Mesenchymal stem cell (in vitro differentiated cells and primary cell): ENCODE results near the gene RFTN2.

Experiments
- DNase-seq: peaks from one replicate; pipeline ENCODE4 v3.0.0-alpha.2; 2013
- H2AFZ ChIP-seq: one replicate; pipeline ENCODE4 v1.6.1; 2013; ENCODE audit warnings: low read depth, mild to moderate bottlenecking, control low read depth, inconsistent platforms, low read length, moderate library complexity
- H2AK5ac ChIP-seq: 2 replicates; pipeline ENCODE4 v1.6.1; 2013; ENCODE audit warnings: low read length, moderate library complexity, mild to moderate bottlenecking, inconsistent platforms; ENCODE audit not compliant: severe bottlenecking
- H2BK120ac ChIP-seq: one replicate; pipeline ENCODE4 v1.6.1; 2013; ENCODE audit warnings: low read depth, mild to moderate bottlenecking, inconsistent platforms, low read length, moderate library complexity
- H2BK12ac ChIP-seq, 2 experiments: one replicate each; pipeline ENCODE4 v1.6.1; 2013; ENCODE audit warnings: inconsistent platforms in 2 of 2, low read length in 2 of 2, mild to moderate bottlenecking in 2 of 2, moderate library complexity in 2 of 2, control low read depth in 1 of 2
- H2BK15ac ChIP-seq: one replicate; pipeline ENCODE4 v1.6.1; 2013; ENCODE audit warnings: mild to moderate bottlenecking, low read depth, inconsistent platforms; ENCODE audit not compliant: poor library complexity, severe bottlenecking
- H2BK5ac ChIP-seq: 2 replicates; pipeline ENCODE4 v1.6.1; 2013; ENCODE audit warnings: low read depth, mild to moderate bottlenecking, low read length, control low read depth, inconsistent platforms; ENCODE audit not compliant: poor library complexity, severe bottlenecking
- H3K14ac ChIP-seq, 2 experiments: one replicate each; pipeline ENCODE4 v1.6.1; 2013; ENCODE audit warnings: inconsistent platforms in 2 of 2, low read length in 2 of 2, control low read depth in 1 of 2, mild to moderate bottlenecking in 1 of 2, moderate library complexity in 1 of 2
- H3K18ac ChIP-seq, 2 experiments: one replicate each; pipeline ENCODE4 v1.6.1; 2013; ENCODE audit warnings: inconsistent platforms in 2 of 2, low read length in 2 of 2, control low read depth in 1 of 2, low read depth in 1 of 2, mild to moderate bottlenecking in 1 of 2
- H3K23ac ChIP-seq, 2 experiments: one replicate each; pipeline ENCODE4 v1.6.1; 2013; ENCODE audit warnings: inconsistent platforms in 2 of 2, low read length in 2 of 2, mild to moderate bottlenecking in 2 of 2, moderate library complexity in 2 of 2, control low read depth in 1 of 2
- H3K27ac ChIP-seq: 2 replicates; pipeline ENCODE4 v1.5.1; 2013; ENCODE audit warnings: mild to moderate bottlenecking, moderate library complexity, low read length, control low read depth, inconsistent platforms; ENCODE audit not compliant: poor library complexity, severe bottlenecking
- H3K27me3 ChIP-seq, 2 experiments: 2 replicates each; pipeline versions ENCODE4 v1.6.1 to v1.7.0; 2013; ENCODE audit warnings: low read length in 2 of 2, mild to moderate bottlenecking in 2 of 2, moderate library complexity in 2 of 2, control low read depth in 1 of 2, inconsistent platforms in 1 of 2; ENCODE audit not compliant: control insufficient read depth in 1 of 2, insufficient read depth in 1 of 2
- H3K36me3 ChIP-seq, 2 experiments: 2 replicates each; pipeline versions ENCODE4 v1.6.1 to v1.7.0; 2013; ENCODE audit warnings: low read length in 2 of 2, control low read depth in 1 of 2, inconsistent platforms in 1 of 2, low read depth in 1 of 2, mild to moderate bottlenecking in 1 of 2; ENCODE audit not compliant: insufficient read depth in 2 of 2, control insufficient read depth in 1 of 2
- H3K4ac ChIP-seq, 2 experiments: one replicate each; pipeline ENCODE4 v1.6.1; 2013; ENCODE audit warnings: inconsistent platforms in 2 of 2, low read length in 2 of 2, mild to moderate bottlenecking in 2 of 2, moderate library complexity in 2 of 2, control low read depth in 1 of 2, low read depth in 1 of 2
- H3K4me1 ChIP-seq: 2 replicates; pipeline ENCODE4 v1.6.1; 2013; ENCODE audit warnings: low read depth, low read length, control low read depth; ENCODE audit not compliant: control insufficient read depth, insufficient read depth
- H3K4me2 ChIP-seq: 2 replicates; pipeline ENCODE4 v1.6.1; 2013; ENCODE audit warnings: low read length, mild to moderate bottlenecking, inconsistent platforms; ENCODE audit not compliant: poor library complexity, severe bottlenecking
- H3K4me3 ChIP-seq, 2 experiments: 2 replicates each; pipeline versions ENCODE4 v1.5.1 to v1.7.0; 2013; ENCODE audit warnings: low read length in 2 of 2, mild to moderate bottlenecking in 2 of 2, control low read depth in 1 of 2, low read depth in 1 of 2; ENCODE audit not compliant: insufficient read depth in 1 of 2
- H3K79me1 ChIP-seq: replicated peaks from 2 replicates; pipeline ENCODE4 v1.6.1; 2013; ENCODE audit warnings: mild to moderate bottlenecking, control low read depth, low read length, inconsistent platforms; ENCODE audit not compliant: poor library complexity, severe bottlenecking
- H3K9ac ChIP-seq: 2 replicates; pipeline ENCODE4 v1.7.0; 2013; ENCODE audit warnings: mild to moderate bottlenecking, low read length, moderate library complexity
- H3K9me3 ChIP-seq: 2 replicates; pipeline ENCODE4 v1.7.0; 2013; ENCODE audit warnings: mild to moderate bottlenecking, low read length; ENCODE audit not compliant: control insufficient read depth
- H4K8ac ChIP-seq: one replicate; pipeline ENCODE4 v1.6.1; 2013; ENCODE audit warnings: inconsistent platforms, mild to moderate bottlenecking, low read length, moderate library complexity
- H4K91ac ChIP-seq: one replicate; pipeline ENCODE4 v1.6.1; 2013; ENCODE audit warnings: mild to moderate bottlenecking, low read length, inconsistent platforms
- WGBS: methylation state at CpG from one replicate; pipeline ENCODE4 v1.1.7; 2013; ENCODE audit warnings: mixed read lengths; 5-methylcytosine and 5-hydroxymethylcytosine counted together

The RFTN2 gene

GRCh38 chr2:197675711-197676188 is 363 bp upstream of the RFTN2 start:
- no peak overlapping the region for H3K18ac ChIP-seq
- no peak overlapping the region for H3K14ac ChIP-seq
- no peak overlapping the region for H2AFZ ChIP-seq
- H2BK12ac ChIP-seq: no peak overlapping the region
- H3K9ac ChIP-seq: peak overlapping the region; percentile 94
- no peak overlapping the region for H2AK5ac ChIP-seq
- H4K91ac ChIP-seq: no peak overlapping the region
- no peak overlapping the region for H2BK5ac ChIP-seq
- no peaks in the 10 kb centered on the region for H3K36me3 ChIP-seq
- peak overlapping the region; percentile 56 for H3K27ac ChIP-seq
- H2BK15ac ChIP-seq: no peak overlapping the region
- H3K9me3 ChIP-seq: no peaks in the 10 kb centered on the region
- DNase-seq: peak; percentile 84
- no peak overlapping the region for H3K4ac ChIP-seq
- peaks cover 4% of the 10 kb centered on the region for H3K4me1 ChIP-seq
- H4K8ac ChIP-seq: no peak overlapping the region
- H3K27me3 ChIP-seq: no peaks in the 10 kb centered on the region
- peaks cover 7% of the 10 kb centered on the region for H3K79me1 ChIP-seq
- H3K23ac ChIP-seq: no peak overlapping the region
- H3K4me3 ChIP-seq: peak overlapping the region; percentile 43 to 82
- H3K4me2 ChIP-seq: peak overlapping the region; percentile 60
- no peak overlapping the region for H2BK120ac ChIP-seq
- WGBS: 60% methylated on average over 1 of the region's 6 CpGs

GRCh38 chr2:197674591-197674990 is 796 bp downstream of the RFTN2 start:
- H3K4me2 ChIP-seq: peak overlapping the region; percentile 77
- no peaks in the 10 kb centered on the region for H3K27me3 ChIP-seq
- H2BK5ac ChIP-seq: no peak overlapping the region
- H3K27ac ChIP-seq: peak overlapping the region; percentile 47
- H2BK12ac ChIP-seq: no peak overlapping the region
- H2AK5ac ChIP-seq: no peak overlapping the region
- H3K79me1 ChIP-seq: peaks cover 10% of the 10 kb centered on the region
- peaks cover 0 to under 1% of the 10 kb centered on the region in 2 experiments for H3K36me3 ChIP-seq
- no peak overlapping the region for H3K14ac ChIP-seq
- H4K8ac ChIP-seq: no peak overlapping the region
- no peak overlapping the region for H3K18ac ChIP-seq
- peaks cover 4% of the 10 kb centered on the region for H3K4me1 ChIP-seq
- 15% methylated on average over 2 of the region's 3 CpGs for WGBS
- H4K91ac ChIP-seq: no peak overlapping the region
- H3K23ac ChIP-seq: no peak overlapping the region
- DNase-seq: peak; percentile 42
- H3K9ac ChIP-seq: peak overlapping the region; percentile 94
- peak overlapping the region in 1 of 2 experiments; percentile 82 for H3K4me3 ChIP-seq
- no peak overlapping the region for H3K4ac ChIP-seq
- H2AFZ ChIP-seq: no peak overlapping the region
- no peaks in the 10 kb centered on the region for H3K9me3 ChIP-seq
- no peak overlapping the region for H2BK120ac ChIP-seq
- no peak overlapping the region for H2BK15ac ChIP-seq

- H3K4me1 ChIP-seq: peaks cover 4% of the 10 kb centered on the region
- no peaks in the 10 kb centered on the region for H3K27me3 ChIP-seq
- H3K4me2 ChIP-seq: no peak overlapping the region
- no peak overlapping the region for H2BK15ac ChIP-seq
- H2AK5ac ChIP-seq: no peak overlapping the region
- no peak overlapping the region for H2BK5ac ChIP-seq
- H3K4me3 ChIP-seq: peak overlapping the region in 1 of 2 experiments; percentile 82
- no peaks in the 10 kb centered on the region for H3K9me3 ChIP-seq
- H2AFZ ChIP-seq: no peak overlapping the region
- H3K23ac ChIP-seq: no peak overlapping the region
- peaks cover 13% of the 10 kb centered on the region for H3K79me1 ChIP-seq
- H4K8ac ChIP-seq: no peak overlapping the region
- H3K27ac ChIP-seq: no peak overlapping the region
- no peak overlapping the region for H3K4ac ChIP-seq
- H2BK12ac ChIP-seq: no peak overlapping the region
- H3K18ac ChIP-seq: no peak overlapping the region
- H3K9ac ChIP-seq: peak overlapping the region; percentile 94
- peaks cover 0 to 4% of the 10 kb centered on the region in 2 experiments for H3K36me3 ChIP-seq
- H3K14ac ChIP-seq: no peak overlapping the region
- no peak overlapping the region for H2BK120ac ChIP-seq
- DNase-seq: no peak
- WGBS: no CpG with 5 or more reads among the region's 1 CpG
- H4K91ac ChIP-seq: no peak overlapping the region
Observed at GRCh38 chr2:197674060-197674459, 1.3 kb downstream of the RFTN2 start.

GRCh38 chr2:197673606-197674005 is 1.8 kb downstream of the RFTN2 start:
- DNase-seq: no peak
- WGBS: no CpG with 5 or more reads among the region's 1 CpG
- H2BK15ac ChIP-seq: no peak overlapping the region
- H2AK5ac ChIP-seq: no peak overlapping the region
- H2BK5ac ChIP-seq: no peak overlapping the region
- H2AFZ ChIP-seq: no peak overlapping the region
- H3K9me3 ChIP-seq: no peaks in the 10 kb centered on the region
- H3K4ac ChIP-seq: no peak overlapping the region
- no peak overlapping the region for H3K18ac ChIP-seq
- no peak overlapping the region for H4K8ac ChIP-seq
- no peak overlapping the region for H2BK12ac ChIP-seq
- H3K4me2 ChIP-seq: peak overlapping the region; percentile 38
- peak overlapping the region in 1 of 2 experiments; percentile 10 for H3K4me3 ChIP-seq
- H4K91ac ChIP-seq: no peak overlapping the region
- H3K27ac ChIP-seq: no peak overlapping the region
- peak overlapping the region; percentile 94 for H3K9ac ChIP-seq
- no peak overlapping the region for H3K14ac ChIP-seq
- no peak overlapping the region for H2BK120ac ChIP-seq
- H3K36me3 ChIP-seq: peaks cover 0 to 4% of the 10 kb centered on the region in 2 experiments
- no peaks in the 10 kb centered on the region for H3K27me3 ChIP-seq
- no peak overlapping the region for H3K23ac ChIP-seq
- peaks cover 15% of the 10 kb centered on the region for H3K79me1 ChIP-seq
- H3K4me1 ChIP-seq: peaks cover 4% of the 10 kb centered on the region
